HTR-8/SVneo (cell line): ENCODE measurements around the gene CDH19.

Source experiments
- DNase-seq: peaks from one replicate; pipeline ENCODE4 v3.0.0; 2011; ENCODE audit warnings: low spot score, mixed read lengths; ENCODE audit not compliant: insufficient read length
- FAIRE-seq: peaks from 2 replicates; lab custom pipeline; 2011; peaks lifted over from hg19 to GRCh38; lab: Jason Lieb, UNC

Gene CDH19

DNA sequence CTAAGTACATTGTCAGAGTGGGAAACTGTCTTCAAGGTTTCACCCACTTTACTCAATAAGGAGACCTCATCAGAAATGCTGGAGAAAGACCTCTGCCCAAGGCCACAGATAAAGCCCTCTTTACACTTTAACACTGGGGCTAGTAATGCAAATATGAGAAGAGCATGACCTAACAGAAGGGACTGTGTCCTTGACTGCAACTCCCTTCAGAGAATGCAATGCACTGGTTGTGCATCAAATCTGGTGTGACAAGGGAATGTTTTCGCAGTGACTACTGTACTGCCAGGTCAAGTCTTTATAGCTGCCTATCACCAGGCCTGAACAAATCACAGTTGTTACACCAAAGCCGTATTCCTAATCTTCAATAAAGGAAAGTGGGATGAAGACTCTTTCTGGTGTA, 28.6 kb downstream of the CDH19 start:
- FAIRE-seq: no peak
- no peak for DNase-seq

DNA sequence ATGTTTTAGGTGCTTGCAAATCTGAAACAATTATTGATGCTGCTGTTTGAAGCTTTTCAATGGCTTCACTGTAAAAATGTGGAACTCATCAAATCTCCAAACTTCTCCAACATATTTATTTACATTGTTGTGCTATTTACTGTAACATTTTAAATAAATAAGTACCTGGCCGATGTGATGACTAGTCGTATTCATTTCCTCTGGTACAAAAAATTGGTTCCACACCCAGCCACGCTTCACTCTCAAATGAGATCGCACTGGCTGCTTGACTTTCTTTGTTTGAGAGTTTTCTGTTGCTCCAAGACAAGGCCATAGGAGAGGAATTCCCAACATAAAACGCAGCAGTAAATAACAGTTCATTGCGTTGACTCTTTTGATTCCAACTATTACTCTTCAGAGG, 32.0 kb downstream of the CDH19 start:
- FAIRE-seq (no peak), DNase-seq (no peak)

DNA sequence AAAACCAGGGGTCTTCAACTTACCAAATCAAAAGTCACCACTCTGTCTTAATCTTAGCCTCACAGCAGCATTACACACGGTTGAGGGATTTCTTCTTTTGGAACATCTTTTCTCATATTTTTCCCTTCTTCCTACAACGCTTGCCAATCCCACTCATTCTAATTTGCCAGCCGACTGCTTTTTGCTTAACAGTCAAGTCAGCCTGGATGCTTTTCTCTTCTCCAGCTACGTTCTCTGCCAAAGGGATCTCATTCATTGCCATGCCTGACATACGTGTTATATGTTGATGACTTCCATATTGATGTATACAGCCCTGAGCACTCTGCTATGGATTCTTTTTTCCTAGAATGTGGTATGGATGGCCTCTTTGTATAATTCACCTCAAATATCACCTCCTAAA, 37.3 kb downstream of the CDH19 start:
- FAIRE-seq: no peak
- no peak for DNase-seq

DNA sequence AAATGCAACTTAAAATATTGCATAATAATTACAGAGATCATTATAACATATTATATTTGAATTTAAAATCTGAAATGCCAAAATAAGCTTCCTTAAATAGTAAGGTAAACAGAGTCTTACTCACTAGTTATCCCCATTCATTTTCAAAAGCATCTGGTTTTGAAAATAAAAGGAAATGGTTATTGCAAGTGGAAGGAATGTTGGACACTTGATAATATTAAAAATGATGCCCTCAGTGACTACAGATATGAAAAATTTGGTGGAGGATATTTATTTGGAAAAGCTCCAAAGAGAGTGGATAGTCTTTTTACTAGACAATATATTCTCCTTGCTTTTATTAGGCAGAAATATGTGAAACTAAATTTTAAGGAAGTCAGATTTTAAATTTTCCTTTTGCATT, 39.7 kb downstream of the CDH19 start:
- FAIRE-seq (no peak), DNase-seq (no peak)

DNA sequence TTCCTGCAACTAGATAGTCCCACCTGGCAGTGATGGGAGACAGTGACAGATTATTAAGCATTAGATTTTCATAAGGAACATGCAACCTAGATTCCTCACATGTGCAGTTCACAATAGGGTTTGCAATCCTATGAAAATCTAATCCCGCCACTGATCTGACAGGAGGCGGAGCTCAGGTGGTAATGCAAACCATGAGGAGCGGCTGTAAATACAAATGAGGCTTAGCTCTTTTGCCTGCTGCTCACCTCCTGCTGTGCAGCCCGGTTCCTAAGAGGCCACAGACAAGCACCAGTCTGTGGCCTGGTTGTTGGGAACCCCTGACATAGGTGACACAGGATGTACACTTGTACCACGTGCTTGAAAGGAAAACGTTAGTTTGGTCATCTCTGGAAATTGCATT, 41.6 kb downstream of the CDH19 start:
- FAIRE-seq: no peak
- DNase-seq: no peak

DNA sequence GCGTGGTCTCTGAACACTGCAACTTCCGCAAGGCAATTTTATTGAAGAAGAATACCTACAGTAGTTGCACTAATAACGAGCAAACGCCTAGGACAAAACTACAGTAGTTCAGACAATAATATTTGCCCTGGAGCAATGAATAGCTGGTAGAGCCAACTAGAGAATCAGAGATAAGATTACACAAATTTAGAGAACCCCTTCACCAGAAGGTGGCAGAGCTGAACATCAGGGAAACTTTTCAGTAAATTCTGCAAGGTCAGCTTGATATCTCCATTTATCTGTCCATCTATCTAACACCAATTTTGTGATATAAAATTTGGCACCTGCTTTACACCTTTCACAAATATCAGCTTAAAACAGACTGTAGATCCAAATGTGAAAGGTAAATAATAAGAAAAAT, 43.8 kb downstream of the CDH19 start:
- no peak for FAIRE-seq
- no peak for DNase-seq

DNA sequence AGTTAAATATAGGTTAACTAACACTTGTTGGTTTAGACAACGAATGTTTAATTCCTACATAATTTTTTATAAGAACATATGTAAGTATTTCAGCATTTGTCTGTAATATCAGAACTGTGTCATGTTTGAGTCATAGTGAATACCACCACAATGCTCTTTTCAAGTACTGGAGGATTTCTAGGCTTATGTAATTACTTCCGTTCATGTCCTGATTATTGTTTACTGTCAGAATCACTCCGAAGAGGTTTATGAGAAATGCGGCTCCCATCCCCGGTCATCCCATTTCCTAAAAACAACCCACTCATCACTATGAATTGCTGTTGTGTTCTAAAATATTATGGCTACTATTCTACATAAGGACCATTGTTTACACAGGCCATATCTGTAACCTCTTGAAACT, 45.1 kb downstream of the CDH19 start:
- no peak for FAIRE-seq
- no peak for DNase-seq

DNA sequence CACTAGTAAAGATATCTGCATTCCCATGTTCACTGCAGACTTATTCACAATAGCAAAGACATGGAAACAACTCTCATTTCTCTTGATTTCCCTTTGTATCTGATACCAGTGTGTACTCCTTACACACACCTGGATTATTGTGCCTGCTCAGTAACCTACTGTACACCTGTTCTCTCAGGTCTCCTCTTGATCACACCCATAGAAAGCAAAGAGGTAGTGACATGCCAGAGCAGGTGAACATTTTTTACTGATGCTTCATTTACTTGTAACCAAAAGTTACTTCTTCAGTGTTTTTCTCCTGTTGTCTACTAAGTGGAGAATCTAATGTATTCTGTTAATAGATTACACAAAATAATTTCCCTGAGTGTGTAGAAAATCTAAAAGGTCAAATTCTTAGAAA, 46.8 kb downstream of the CDH19 start:
- DNase-seq (no peak), FAIRE-seq (no peak)

DNA sequence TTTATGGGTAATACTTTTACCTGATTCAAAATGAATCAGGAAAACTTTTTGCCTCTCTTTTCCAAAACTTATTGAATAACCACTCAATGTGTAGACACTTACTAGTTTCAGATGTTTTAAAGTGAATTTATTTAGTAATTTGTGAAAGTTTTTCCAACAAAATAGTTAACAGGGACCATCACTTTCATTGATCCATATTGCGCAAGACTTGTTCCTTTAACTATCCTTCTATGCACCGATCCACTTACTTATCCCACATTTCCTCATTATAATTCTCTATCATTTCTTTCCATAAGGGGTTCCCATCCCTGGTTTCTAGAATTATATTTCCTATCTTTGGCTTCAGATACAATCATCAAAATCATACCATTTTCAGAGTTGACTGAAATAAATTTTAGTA, 48.3 kb downstream of the CDH19 start:
- FAIRE-seq: no peak
- DNase-seq: no peak

DNA sequence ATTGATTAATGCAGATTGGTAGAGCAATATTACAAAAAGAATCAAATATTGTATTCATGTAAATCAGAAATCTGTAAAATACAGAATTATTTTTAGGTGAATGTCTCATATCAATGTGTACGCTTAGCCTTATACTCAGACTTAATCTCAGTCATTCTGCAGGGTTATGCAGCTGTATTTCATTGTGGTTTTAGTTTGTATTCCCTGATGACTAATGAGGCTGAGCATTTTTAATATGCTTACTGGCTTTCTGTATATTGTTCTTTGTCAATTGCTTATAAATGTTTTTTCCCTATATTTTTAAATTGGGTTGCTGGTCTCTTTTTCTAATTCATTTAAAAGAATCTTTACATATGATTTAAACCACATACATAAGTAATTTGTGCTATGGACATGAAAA, 50.1 kb downstream of the CDH19 start:
- no peak for FAIRE-seq

DNA sequence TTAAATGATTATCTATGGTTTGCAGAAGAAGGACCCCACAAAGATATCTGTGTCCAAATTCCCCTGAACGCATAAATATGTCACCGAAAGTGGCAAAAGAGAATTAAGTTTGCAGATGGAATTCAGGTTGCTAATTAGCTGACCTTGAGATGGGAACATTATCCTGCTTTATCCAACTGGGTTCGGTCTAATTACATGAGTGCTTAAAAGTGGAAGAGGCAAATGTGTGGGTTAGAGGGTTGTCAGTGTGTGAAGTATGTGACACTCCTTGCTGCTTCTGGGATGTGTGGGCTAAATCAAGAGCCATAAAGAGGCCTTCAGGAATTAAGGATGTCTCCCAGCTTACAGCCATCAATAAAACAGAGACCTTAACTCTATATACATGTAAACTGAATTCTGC, 53.5 kb downstream of the CDH19 start:
- no peak for DNase-seq
- FAIRE-seq: no peak

More for the DNA sequence above, 50.1 kb downstream of the CDH19 start:
- no peak for DNase-seq

DNA sequence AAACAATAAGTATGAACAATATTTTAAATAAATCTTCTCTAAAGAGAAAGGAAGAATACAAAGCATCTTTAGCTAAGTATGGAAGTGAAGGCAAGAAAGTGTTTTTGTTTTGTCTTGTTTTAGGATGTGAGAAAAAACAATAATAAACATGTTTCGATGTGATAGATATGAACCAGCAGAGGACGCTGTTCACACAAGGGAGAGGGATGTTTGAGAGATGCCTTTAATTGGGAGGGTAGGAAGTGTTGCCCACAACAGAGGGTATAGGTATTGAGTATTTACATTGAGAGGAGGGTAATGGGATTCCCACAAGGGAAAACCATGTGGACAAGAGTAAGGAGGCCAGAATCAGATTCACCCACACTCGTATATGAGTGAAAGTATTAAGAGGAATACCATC, 55.1 kb downstream of the CDH19 start:
- FAIRE-seq: no peak
- no peak for DNase-seq

DNA sequence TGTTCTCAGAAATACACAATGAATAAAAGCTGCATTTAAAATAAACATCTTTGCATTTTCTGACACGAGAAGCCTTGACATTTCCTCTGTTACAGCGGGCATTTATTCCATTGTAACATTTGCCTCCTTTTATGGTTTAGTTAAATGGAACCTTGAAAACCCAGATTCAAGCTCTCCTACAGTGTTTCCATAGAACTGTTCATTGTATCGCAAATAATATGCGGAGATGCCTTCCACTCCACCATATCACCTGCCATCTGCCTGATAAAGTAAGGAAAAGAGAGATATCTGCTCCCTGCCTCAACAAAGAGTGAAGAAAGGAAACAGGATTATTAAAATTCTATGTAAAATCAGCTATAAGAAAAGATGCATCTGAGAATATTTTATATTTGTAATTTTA, 69.8 kb downstream of the CDH19 start:
- DNase-seq: no peak

DNA sequence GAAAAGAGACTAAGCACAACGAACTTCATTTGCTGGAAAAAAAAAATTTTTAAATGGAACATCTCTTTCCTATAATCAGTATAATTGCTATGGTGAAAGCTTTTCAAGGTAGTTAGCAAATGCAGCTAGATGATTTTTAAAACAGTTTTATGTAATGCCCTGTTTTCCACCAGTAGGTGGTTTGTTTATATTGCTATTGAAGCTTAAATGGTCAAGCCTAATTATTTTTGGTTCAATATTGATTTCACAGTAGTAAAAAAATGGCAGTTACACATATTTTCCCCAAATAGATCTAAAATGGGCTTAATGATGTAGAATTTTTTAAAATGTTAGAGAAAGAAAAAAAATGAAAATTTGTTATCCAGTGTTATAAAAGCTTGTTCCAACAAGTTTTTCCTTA, 70.2 kb downstream of the CDH19 start:
- DNase-seq: no peak

More for the DNA sequence above, 69.8 kb downstream of the CDH19 start:
- no peak for FAIRE-seq

DNA sequence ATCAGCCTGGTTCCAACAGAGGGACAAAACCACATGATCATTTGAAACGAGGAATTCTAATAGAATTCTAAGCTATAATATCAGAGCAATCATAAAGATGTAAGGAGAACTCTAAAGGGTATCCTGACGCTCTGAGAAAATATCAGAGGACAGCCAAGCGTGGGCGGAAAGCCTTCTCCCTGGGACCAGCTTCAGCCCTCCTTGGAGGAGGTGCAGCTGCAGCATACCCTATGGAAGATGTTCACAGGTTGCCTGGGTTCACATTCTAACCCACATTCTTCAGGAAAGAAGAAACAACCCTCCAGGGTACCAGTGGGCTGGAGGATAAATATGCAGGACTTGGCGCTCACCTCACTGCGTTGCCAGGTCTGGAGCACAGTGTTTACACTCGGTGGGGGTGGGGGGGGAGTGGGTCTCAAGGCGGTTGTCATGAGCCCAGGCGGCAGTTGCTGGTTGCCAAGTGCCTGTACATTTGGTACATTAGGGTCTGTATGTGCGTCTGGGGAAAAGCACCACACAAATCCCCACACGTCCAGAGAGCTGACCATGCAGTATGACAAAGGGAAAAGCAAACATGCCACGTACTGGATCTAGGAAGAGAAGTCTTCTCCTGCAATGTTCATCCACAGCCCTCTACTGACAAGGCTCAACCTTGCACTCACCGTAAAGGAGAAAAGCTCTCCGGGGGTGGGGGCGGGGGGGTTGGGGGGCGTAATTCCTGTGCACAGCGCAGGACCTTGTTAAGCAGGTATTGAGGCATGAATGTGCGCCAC, 80.5 kb downstream of the CDH19 start:
- DNase-seq: no peak
- no peak for FAIRE-seq

More for the DNA sequence above, 70.2 kb downstream of the CDH19 start:
- no peak for FAIRE-seq

DNA sequence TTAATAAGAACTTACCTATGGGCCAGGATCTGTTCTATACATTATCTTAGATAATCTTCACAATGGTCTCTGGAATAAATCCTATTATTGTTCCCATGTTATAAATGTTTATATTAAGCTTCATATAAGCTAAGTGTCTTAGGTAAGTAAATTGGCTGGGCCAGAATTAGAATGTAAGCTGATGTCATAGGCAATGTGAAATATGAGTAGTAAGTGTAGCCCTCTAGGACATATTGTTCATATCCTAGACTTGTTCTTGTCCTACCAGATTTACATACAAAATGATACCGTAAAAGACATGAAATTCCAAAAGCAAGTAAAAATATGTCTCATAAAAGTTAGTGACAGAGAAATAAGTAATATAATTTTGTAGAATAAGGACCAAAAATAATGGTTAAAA, 89.9 kb downstream of the CDH19 start:
- DNase-seq: no peak
- no peak for FAIRE-seq

DNA sequence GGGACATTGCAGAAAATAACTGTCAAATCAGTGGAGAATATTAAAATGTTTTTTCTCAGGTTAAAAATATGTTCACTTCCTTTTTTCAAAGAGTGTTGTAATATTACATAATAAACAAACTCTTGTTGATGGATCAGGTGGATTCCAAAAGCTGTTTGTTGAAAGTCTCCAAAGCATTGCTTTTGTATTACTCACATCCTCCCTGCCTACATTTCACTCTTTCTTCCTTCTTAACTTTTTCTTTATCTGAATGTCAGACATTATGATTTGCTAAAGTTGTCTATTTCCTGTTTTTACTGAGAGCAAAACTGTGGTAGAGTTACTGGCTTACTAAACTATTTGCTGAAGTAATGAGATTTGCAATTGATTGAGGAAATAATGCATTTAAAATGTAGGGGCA, 92.1 kb downstream of the CDH19 start:
- DNase-seq (no peak), FAIRE-seq (no peak)

DNA sequence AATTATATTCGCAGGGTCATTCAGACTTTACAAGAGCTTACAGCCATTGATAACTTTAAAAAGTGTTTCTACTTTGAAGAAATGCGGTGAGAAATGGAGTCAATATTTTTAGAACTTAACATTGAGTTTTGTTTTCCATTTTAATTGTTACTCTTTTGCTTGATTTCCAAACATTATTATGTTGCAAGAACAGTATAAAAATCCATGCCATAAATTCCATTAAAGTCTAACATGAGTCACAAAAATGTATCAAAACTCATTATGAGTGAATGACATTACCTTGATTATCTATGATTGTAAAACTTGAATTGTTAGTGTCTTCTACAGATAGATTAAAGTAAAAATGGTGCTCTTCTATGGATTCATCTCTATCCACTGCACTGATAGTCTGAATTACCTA, 92.6 kb downstream of the CDH19 start:
- DNase-seq: no peak
- FAIRE-seq: no peak

DNA sequence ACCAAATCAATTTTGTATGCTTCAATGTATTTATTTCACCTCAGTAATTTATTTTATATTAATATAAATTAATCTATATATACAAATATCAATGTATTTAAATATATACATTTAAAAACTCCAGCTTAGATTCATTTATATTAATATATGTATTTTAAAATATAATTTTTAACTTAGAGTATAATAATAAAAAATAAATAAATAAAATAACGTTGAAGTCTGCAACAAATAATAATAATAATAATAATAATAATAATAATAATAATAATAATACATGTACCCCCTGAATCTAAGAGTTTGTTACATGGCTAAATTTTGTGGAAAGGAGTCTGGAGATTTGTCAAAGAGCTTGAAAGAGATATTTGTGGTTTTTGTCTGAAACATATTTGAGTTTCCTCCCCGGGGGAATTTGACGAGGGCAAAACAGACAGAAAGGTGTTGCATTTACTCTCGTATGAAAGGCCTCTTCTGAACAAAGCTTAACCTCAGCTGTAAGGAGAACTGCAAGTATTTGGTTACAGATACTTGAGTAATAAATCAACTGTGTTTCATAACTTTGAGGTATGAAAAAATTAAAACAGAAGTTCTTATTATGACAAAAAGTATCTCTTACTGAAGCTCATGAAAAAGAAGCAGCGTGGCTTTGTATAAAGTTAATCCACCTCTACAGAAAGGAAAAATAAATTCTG, 93.4 kb downstream of the CDH19 start:
- no peak for DNase-seq

DNA sequence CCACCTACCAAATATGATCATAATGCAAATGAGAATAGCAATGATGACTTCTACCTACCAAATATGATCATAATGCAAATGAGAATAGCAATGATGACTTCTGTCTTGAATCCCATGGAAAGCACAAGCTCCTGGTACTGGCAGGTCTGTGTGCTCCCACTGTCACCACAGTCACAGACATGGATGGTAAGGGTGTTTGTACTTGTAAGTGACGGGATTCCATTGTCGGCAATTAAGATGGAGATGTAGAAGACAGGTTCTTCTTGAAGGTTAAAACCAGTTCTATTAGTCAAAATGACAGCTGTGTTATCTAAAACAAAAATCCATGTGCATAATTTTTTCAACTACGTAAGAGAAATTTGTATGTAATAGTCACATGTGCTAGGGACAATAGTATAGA, 95.0 kb downstream of the CDH19 start:
- FAIRE-seq (no peak), DNase-seq (no peak)

More for the DNA sequence above, 93.4 kb downstream of the CDH19 start:
- no peak for FAIRE-seq

DNA sequence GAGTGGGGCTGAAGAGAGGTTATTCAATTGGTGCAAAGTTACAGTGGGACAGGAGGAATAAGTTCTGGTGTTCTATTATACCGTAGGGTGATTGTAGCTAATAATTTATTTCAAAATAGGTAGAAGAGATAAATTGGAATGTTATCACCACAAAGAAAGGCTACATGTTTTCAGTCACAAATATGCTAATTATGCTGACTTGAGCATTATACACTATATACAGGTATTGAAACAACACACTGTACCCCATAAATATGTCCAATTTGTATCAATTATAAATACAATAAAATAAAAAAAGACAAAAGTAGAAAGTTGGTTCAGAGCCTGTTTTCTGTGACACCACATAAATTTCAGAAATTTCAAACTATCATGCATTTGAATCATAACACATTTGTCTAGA, 97.7 kb downstream of the CDH19 start:
- FAIRE-seq: no peak
- DNase-seq: no peak

DNA sequence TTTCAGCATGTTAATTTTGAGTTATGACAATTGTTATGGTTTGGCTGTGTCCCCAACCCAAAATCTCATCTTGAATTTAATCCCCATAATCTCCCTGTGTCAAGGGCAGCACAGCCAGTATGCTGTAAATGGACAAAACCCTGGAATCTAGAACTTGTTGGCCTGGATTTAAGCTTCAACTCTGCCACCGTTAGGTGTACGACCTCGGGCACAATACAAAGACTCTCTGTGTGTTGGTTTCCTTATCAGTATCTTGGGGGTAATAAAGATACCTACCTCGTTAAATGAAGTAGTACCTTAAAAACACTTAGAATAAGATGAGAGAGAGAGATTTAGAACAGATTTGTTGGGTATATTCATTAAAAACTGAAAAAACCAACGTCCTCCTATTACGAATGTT, 106.5 kb downstream of the CDH19 start:
- FAIRE-seq: no peak

More for the DNA sequence above, 106.5 kb downstream of the CDH19 start:
- no peak for DNase-seq
